Hepatocyte (in vitro differentiated cells): ENCODE measurements around the gene PPP2R5C.

Experiments used
- EZH2 ChIP-seq: fragments of 200-600 bp; sonication (generic); IDR thresholded peaks from 2 replicates; pipeline ENCODE4 v1.6.1; 2016; ENCODE audit warnings: antibody characterized with exemption, mild to moderate bottlenecking, borderline replicate concordance
- TF ChIP-seq, protein P1 (sequence below): fragments of 200-600 bp; sonication (generic); IDR thresholded peaks from 2 replicates; pipeline ENCODE4 v1.5.1; 2016; ENCODE audit warnings: antibody characterized with exemption, mild to moderate bottlenecking; ENCODE audit not compliant: poor library complexity

DNA sequence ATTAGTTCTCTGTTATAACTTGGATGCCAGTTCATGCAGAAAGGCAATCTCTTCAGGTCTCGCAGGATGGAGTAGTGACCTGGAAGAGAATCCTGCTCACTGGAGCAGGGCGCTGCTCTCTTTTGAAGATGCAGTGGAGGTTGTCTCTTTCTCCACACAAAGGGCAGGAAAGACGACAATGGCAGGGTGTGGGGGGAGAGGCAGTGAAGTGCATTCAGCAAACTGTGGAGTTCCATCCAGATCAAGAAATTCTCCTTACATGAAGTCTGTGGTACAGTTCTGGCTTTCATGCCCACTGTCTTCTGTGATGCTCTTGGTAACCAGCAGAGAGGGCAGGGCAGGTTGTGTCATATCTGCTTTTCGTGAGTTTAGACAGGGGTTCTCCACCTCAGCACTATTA, 6.6 kb upstream of the PPP2R5C start:
- TF ChIP-seq, protein P1, sequence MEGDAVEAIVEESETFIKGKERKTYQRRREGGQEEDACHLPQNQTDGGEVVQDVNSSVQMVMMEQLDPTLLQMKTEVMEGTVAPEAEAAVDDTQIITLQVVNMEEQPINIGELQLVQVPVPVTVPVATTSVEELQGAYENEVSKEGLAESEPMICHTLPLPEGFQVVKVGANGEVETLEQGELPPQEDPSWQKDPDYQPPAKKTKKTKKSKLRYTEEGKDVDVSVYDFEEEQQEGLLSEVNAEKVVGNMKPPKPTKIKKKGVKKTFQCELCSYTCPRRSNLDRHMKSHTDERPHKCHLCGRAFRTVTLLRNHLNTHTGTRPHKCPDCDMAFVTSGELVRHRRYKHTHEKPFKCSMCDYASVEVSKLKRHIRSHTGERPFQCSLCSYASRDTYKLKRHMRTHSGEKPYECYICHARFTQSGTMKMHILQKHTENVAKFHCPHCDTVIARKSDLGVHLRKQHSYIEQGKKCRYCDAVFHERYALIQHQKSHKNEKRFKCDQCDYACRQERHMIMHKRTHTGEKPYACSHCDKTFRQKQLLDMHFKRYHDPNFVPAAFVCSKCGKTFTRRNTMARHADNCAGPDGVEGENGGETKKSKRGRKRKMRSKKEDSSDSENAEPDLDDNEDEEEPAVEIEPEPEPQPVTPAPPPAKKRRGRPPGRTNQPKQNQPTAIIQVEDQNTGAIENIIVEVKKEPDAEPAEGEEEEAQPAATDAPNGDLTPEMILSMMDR: no peak
- TF ChIP-seq EZH2: no peak
